ENCODE data around the gene SNX10.

DNA sequence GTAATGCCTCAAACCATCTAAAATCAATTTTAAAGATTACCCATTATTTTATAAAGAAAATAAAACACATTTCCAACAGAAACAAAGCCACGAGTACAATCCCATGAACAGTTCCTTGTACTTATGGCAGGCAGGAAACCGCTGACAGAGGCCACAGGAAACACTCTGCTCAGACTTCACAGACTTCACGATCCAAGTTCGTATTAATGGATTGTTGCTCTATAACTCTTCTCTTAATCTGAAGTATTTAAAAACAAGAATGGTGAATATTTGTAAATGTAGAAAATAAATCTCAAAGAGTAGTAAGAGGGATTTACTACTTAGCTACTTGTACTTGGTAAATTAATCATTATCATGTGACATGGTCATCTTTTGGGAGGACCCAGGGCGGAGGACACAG is 78.3 kb downstream of the SNX10 start:
- TF ChIP-seq JUND (IDR thresholded peaks at IDR 0.05; ENCODE audit: low read length) (no peak), EGR1 (IDR thresholded peaks at IDR 0.05; ENCODE audit: borderline replicate concordance, low read depth, low read length) (no peak), GABPA (IDR thresholded peaks at IDR 0.05; ENCODE audit: borderline replicate concordance, insufficient read depth, low read length) (no peak), EZH2 (IDR thresholded peaks at IDR 0.05; ENCODE audit: low read depth, low read length, severe bottlenecking) (no peak), EP300 (IDR thresholded peaks at IDR 0.05; ENCODE audit: borderline replicate concordance in 1 of 2, low read depth in 2 of 2, low read length in 2 of 2) (no peak), TBP (IDR thresholded peaks at IDR 0.05; ENCODE audit: low read depth, low read length) (no peak), SRF (IDR thresholded peaks at IDR 0.05; ENCODE audit: low read depth, low read length) (no peak), POLR2A (IDR thresholded peaks at IDR 0.05; ENCODE audit: control extremely low read depth in 1 of 2, low read depth in 2 of 2, low read length in 2 of 2) (no peak), SP2 (IDR thresholded peaks at IDR 0.05; ENCODE audit: low read length) (no peak)
- TF ChIP-seq, protein P1, sequence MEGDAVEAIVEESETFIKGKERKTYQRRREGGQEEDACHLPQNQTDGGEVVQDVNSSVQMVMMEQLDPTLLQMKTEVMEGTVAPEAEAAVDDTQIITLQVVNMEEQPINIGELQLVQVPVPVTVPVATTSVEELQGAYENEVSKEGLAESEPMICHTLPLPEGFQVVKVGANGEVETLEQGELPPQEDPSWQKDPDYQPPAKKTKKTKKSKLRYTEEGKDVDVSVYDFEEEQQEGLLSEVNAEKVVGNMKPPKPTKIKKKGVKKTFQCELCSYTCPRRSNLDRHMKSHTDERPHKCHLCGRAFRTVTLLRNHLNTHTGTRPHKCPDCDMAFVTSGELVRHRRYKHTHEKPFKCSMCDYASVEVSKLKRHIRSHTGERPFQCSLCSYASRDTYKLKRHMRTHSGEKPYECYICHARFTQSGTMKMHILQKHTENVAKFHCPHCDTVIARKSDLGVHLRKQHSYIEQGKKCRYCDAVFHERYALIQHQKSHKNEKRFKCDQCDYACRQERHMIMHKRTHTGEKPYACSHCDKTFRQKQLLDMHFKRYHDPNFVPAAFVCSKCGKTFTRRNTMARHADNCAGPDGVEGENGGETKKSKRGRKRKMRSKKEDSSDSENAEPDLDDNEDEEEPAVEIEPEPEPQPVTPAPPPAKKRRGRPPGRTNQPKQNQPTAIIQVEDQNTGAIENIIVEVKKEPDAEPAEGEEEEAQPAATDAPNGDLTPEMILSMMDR (IDR thresholded peaks at IDR 0.05; ENCODE audit: control extremely low read depth in 1 of 3, insufficient read depth in 1 of 3, low read depth in 1 of 3, low read length in 3 of 3) = no peak
- TF ChIP-seq, protein P2, sequence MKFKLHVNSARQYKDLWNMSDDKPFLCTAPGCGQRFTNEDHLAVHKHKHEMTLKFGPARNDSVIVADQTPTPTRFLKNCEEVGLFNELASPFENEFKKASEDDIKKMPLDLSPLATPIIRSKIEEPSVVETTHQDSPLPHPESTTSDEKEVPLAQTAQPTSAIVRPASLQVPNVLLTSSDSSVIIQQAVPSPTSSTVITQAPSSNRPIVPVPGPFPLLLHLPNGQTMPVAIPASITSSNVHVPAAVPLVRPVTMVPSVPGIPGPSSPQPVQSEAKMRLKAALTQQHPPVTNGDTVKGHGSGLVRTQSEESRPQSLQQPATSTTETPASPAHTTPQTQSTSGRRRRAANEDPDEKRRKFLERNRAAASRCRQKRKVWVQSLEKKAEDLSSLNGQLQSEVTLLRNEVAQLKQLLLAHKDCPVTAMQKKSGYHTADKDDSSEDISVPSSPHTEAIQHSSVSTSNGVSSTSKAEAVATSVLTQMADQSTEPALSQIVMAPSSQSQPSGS (IDR thresholded peaks at IDR 0.05; ENCODE audit: low read length) = no peak

Data from H1 (cell line).